CD14-positive monocyte (primary cell): Measurements from ENCODE around the gene IRF7. TPM values are rescaled to one million over a fixed set of nuclear protein-coding genes. Genes with fewer than 3 reads are reported as not detected.

Experiments
- DNase-seq, 3 donors: peaks; one replicate each; pipeline ENCODE4 v3.0.0-alpha.2; 2011 to 2022
- H2AFZ ChIP-seq: 2 replicates; pipeline ENCODE4 v1.6.0; 2012; ENCODE audit warnings: mild to moderate bottlenecking, low read depth, low read length, inconsistent platforms; ENCODE audit not compliant: insufficient read depth, poor library complexity, severe bottlenecking
- H3K27ac ChIP-seq, 2 donors: 1 replicate in 1 of 2; 2 replicates in 1 of 2; pipeline ENCODE4 v1.5.1; 2012 to 2013; ENCODE audit warnings: low read length in 2 of 2, control low read depth in 1 of 2, inconsistent platforms in 1 of 2, low read depth in 1 of 2, mild to moderate bottlenecking in 1 of 2
- H3K27me3 ChIP-seq, 2 donors: one replicate each; pipeline versions ENCODE4 v1.6.0 to v1.6.1; 2011 to 2013; ENCODE audit warnings: low read length in 2 of 2; ENCODE audit not compliant: control insufficient read depth in 2 of 2, insufficient read depth in 2 of 2
- H3K36me3 ChIP-seq, 2 donors: replicated peaks in 1 of 2; 1 replicate in 1 of 2; 2 replicates in 1 of 2; pipeline versions ENCODE4 v1.5.1 to v1.6.1; 2012 to 2013; ENCODE audit warnings: low read length in 2 of 2, control low read depth in 1 of 2, inconsistent platforms in 1 of 2, mild to moderate bottlenecking in 1 of 2; ENCODE audit not compliant: insufficient read depth in 2 of 2, control insufficient read depth in 1 of 2
- H3K4me1 ChIP-seq, 2 donors: 1 replicate in 1 of 2; 2 replicates in 1 of 2; pipeline versions ENCODE4 v1.5.1 to v1.6.1; 2012 to 2013; ENCODE audit warnings: low read length in 2 of 2, control low read depth in 1 of 2, inconsistent platforms in 1 of 2, mild to moderate bottlenecking in 1 of 2, moderate library complexity in 1 of 2; ENCODE audit not compliant: insufficient read depth in 2 of 2, control insufficient read depth in 1 of 2
- H3K4me2 ChIP-seq: replicated peaks from 2 replicates; pipeline ENCODE3; 2012; ENCODE audit warnings: low read length, moderate library complexity, mild to moderate bottlenecking; ENCODE audit not compliant: poor library complexity, severe bottlenecking; ENCODE audit errors: extremely low read depth
- H3K4me3 ChIP-seq, 3 experiments: fragments of 200-600 bp in 1 of 3; sonication (generic) in 1 of 3; replicated peaks in 1 of 3; 1 replicate in 2 of 3; 2 replicates in 1 of 3; pipeline ENCODE4 v1.5.1; 2011 to 2013; ENCODE audit warnings: low read length in 3 of 3, mild to moderate bottlenecking in 3 of 3, control low read depth in 2 of 3, low read depth in 2 of 3, inconsistent platforms in 1 of 3, moderate library complexity in 1 of 3
- H3K79me2 ChIP-seq: 2 replicates; pipeline ENCODE4 v1.6.0; 2012; ENCODE audit warnings: mild to moderate bottlenecking, control low read depth, inconsistent platforms, low read length, moderate library complexity; ENCODE audit not compliant: insufficient read depth
- H3K9ac ChIP-seq: 2 replicates; pipeline ENCODE4 v1.6.0; 2017; ENCODE audit warnings: low read length, mild to moderate bottlenecking; ENCODE audit not compliant: insufficient read depth, poor library complexity, severe bottlenecking
- H3K9me3 ChIP-seq, 2 donors: replicated peaks in 1 of 2; 1 replicate in 1 of 2; 2 replicates in 1 of 2; pipeline versions ENCODE4 v1.5.1 to v1.6.1; 2012 to 2013; ENCODE audit warnings: low read length in 2 of 2, control low read depth in 1 of 2; ENCODE audit not compliant: control insufficient read depth in 1 of 2, insufficient read depth in 1 of 2
- H4K20me1 ChIP-seq: 2 replicates; pipeline ENCODE4 v1.6.0; 2012; ENCODE audit warnings: mild to moderate bottlenecking, low read length, control low read depth, moderate library complexity; ENCODE audit not compliant: insufficient read depth
- H3K27ac Mint-ChIP-seq, 7 donors: one replicate each; pipeline ENCODE4 v1.8.0; 2020; ENCODE audit warnings: mild to moderate bottlenecking in 7 of 7, mixed read lengths in 7 of 7, moderate library complexity in 6 of 7, inconsistent platforms in 2 of 7
- H3K27me3 Mint-ChIP-seq, 3 donors: one replicate each; pipeline ENCODE4 v1.8.0; 2021 to 2022; ENCODE audit warnings: low read depth in 3 of 3, mild to moderate bottlenecking in 3 of 3, mixed read lengths in 3 of 3, moderate library complexity in 3 of 3, inconsistent platforms in 1 of 3
- H3K36me3 Mint-ChIP-seq, 2 donors: one replicate each; pipeline ENCODE4 v1.8.0; 2020; ENCODE audit warnings: mixed read lengths in 2 of 2, inconsistent platforms in 1 of 2, mild to moderate bottlenecking in 1 of 2
- H3K4me1 Mint-ChIP-seq: one replicate; pipeline ENCODE4 v1.8.0; 2020; ENCODE audit warnings: mild to moderate bottlenecking, mixed read lengths
- H3K4me3 Mint-ChIP-seq, 2 donors: one replicate each; pipeline ENCODE4 v1.8.0; 2020; ENCODE audit warnings: mild to moderate bottlenecking in 2 of 2, mixed read lengths in 2 of 2, moderate library complexity in 1 of 2
- H3K9me3 Mint-ChIP-seq, 7 donors: one replicate each; pipeline ENCODE4 v1.8.0; 2020 to 2022; ENCODE audit warnings: mixed read lengths in 7 of 7, mild to moderate bottlenecking in 6 of 7, moderate library complexity in 6 of 7, inconsistent platforms in 2 of 7
- CTCF ChIP-seq: fragments of 200-600 bp; IDR thresholded peaks from one replicate; pipeline ENCODE4 v1.8.0; 2022; ENCODE audit warnings: antibody characterized with exemption, mild to moderate bottlenecking
- WGBS: methylation state at CpG from one replicate; pipeline ENCODE4 v1.1.5; 2013; ENCODE audit warnings: missing lambda C conversion rate; ENCODE audit not compliant: insufficient coverage; 5-methylcytosine and 5-hydroxymethylcytosine counted together
- intact Hi-C, 2 donors: fragments of 100-400 bp; cut with micrococcal nuclease; formaldehyde crosslinking; loops; one replicate each; pipeline versions ENCODE4 v1.15.0 to v1.15.1; 2023
- polyA plus RNA-seq, 3 donors: library from polyadenylated mRNA; depleted of rRNA in 1 of 3; unstranded in 2 of 3; stranded (reverse) in 1 of 3; fragments of 300-500 nt in 2 of 3; fragments of >200 nt in 1 of 3; fragmentation: Illumina TruSeq in 2 of 3; gene quantifications; 1 replicate in 2 of 3; 2 replicates in 1 of 3; pipeline ENCODE4 v1.2.3, GENCODE V29; 2012 to 2021

The IRF7 gene
- polyA plus RNA-seq, 3 donors: 38.6 to 125 (median 42.9) TPM

- intact Hi-C loops: no loop called here
- Histone ChIP-seq H3K27me3 (no peaks in the 10 kb centered on the region), H3K27ac (no peak overlapping the region), H4K20me1 (peaks cover 40% of the 10 kb centered on the region), H3K36me3 (peaks cover 85 to 93% of the 10 kb centered on the region in 2 donors), H3K4me2 (no peak overlapping the region), H3K9me3 (no peaks in the 10 kb centered on the region), H3K4me3 (no peak overlapping the region), H3K79me2 (no peaks in the 10 kb centered on the region), H3K4me1 (no peaks in the 10 kb centered on the region), H2AFZ (no peak overlapping the region), H3K9ac (no peak overlapping the region)
- no peak for TF ChIP-seq CTCF
- Mint-ChIP-seq H3K4me1 (no peaks in the 10 kb centered on the region), H3K27me3 (peaks cover 0 to 2% (median 0%) of the 10 kb centered on the region in 3 donors), H3K4me3 (peak overlapping the region in 1 of 2 donors; percentile 0), H3K36me3 (peaks cover 65 to 95% of the 10 kb centered on the region in 2 donors), H3K27ac (peak overlapping the region in 1 of 7 donors; percentile 0), H3K9me3 (no peaks in the 10 kb centered on the region)
- no peak for DNase-seq
- 94% methylated on average over 17 of the region's 23 CpGs for WGBS
These were observed 14.0 kb downstream of the IRF7 start for GRCh38 chr11:601573-602245.

- H3K4me1 ChIP-seq: no peaks in the 10 kb centered on the region
- no peak overlapping the region for H3K4me3 ChIP-seq
- H3K36me3 Mint-ChIP-seq: peaks cover 66 to 97% of the 10 kb centered on the region in 2 donors
- no peaks in the 10 kb centered on the region for H3K9me3 Mint-ChIP-seq
- H3K27me3 ChIP-seq: no peaks in the 10 kb centered on the region
- no peak overlapping the region for H3K4me2 ChIP-seq
- H3K36me3 ChIP-seq: peaks cover 87 to 94% of the 10 kb centered on the region in 2 donors
- no peaks in the 10 kb centered on the region for H3K4me1 Mint-ChIP-seq
- H3K4me3 Mint-ChIP-seq: no peak overlapping the region
- DNase-seq: no peak
- peaks cover 63% of the 10 kb centered on the region for H4K20me1 ChIP-seq
- H2AFZ ChIP-seq: no peak overlapping the region
- H3K79me2 ChIP-seq: peaks cover 4% of the 10 kb centered on the region
- no peaks in the 10 kb centered on the region for H3K9me3 ChIP-seq
- WGBS: 91% methylated on average over 30 of the region's 30 CpGs
- no peak overlapping the region for H3K27ac ChIP-seq
- no peak for TF ChIP-seq CTCF
- intact Hi-C loops: no loop called here
- H3K9ac ChIP-seq: no peak overlapping the region
- H3K27me3 Mint-ChIP-seq: peaks cover 0 to 2% (median 0%) of the 10 kb centered on the region in 3 donors
- H3K27ac Mint-ChIP-seq: peak overlapping the region in 3 of 7 donors; percentile 25 to 82 (median 47)
These were observed 17.6 kb downstream of the IRF7 start for GRCh38 chr11:598005-598680.
